Fibroblast of mammary gland (primary cell): ENCODE results near the gene SOX10.

ENCODE experiments used
- DNase-seq: peaks from one replicate; pipeline ENCODE4 v3.0.0-alpha.2; 2010; ENCODE audit warnings: low read depth
- H3K4me3 ChIP-seq: 2 replicates; pipeline ENCODE4 v1.5.1; 2011; ENCODE audit warnings: low read depth, mild to moderate bottlenecking, low read length, moderate library complexity; ENCODE audit not compliant: control insufficient read depth
- CTCF ChIP-seq: conservative IDR thresholded peaks from 2 replicates; pipeline ENCODE4 v1.5.1; 2011; ENCODE audit warnings: low read depth, low read length, inconsistent platforms; ENCODE audit not compliant: control insufficient read depth, insufficient read depth

SOX10 gene

GRCh38 chr22:37986371-37986770 lies 2.0 kb upstream of the SOX10 start:
- no peak overlapping the region for H3K4me3 ChIP-seq
- no peak for TF ChIP-seq CTCF
- no peak for DNase-seq

GRCh38 chr22:37985751-37986281 lies 1.5 kb upstream of the SOX10 start:
- no peak overlapping the region for H3K4me3 ChIP-seq
- DNase-seq, result no peak
- TF ChIP-seq CTCF, result no peak

- DNase-seq, result no peak
- H3K4me3 ChIP-seq, result no peak overlapping the region
- no peak for TF ChIP-seq CTCF
These were observed 763 bp upstream of the SOX10 start for GRCh38 chr22:37985050-37985585.

GRCh38 chr22:37982938-37983859 lies 1.2 kb downstream of the SOX10 start:
- no peak for TF ChIP-seq CTCF
- no peak for DNase-seq
- H3K4me3 ChIP-seq, result no peak overlapping the region

- TF ChIP-seq CTCF, result no peak
- no peak overlapping the region for H3K4me3 ChIP-seq
- no peak for DNase-seq
These were observed 2.1 kb downstream of the SOX10 start for GRCh38 chr22:37982151-37982785.

GRCh38 chr22:37981282-37982011 lies 2.9 kb downstream of the SOX10 start:
- TF ChIP-seq CTCF, result no peak
- DNase-seq, result no peak
- H3K4me3 ChIP-seq, result no peak overlapping the region
